GM21381 (cell line): ENCODE measurements around the gene VIT.

ENCODE experiments used
- ATAC-seq: cut with Tn5 transposase; IDR thresholded peaks from one replicate; pipeline ENCODE4 v1.9.1; 2021; ENCODE audit warnings: mild to moderate bottlenecking, moderate library complexity; ENCODE audit not compliant: unreplicated experiment

VIT gene

DNA sequence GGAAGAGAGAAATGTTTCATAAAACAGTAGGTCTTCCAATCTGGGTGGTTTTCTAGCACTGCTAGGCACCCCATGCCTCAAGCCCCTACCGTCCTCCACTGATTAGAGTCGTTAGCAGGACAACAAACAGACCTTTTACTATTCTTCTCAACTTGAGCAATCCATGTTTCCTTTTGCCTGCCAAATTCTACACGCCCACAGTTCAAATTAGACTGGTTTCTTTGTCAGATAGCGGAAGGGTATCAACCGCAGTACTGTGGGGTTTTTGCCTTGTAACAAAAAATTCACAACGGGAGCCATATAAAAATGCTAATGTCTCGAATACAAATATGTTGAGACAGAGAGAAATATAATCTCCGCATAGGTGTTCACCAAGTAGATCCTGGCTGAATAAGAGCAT is 59.9 kb downstream of the VIT start:
- no peak for ATAC-seq

DNA sequence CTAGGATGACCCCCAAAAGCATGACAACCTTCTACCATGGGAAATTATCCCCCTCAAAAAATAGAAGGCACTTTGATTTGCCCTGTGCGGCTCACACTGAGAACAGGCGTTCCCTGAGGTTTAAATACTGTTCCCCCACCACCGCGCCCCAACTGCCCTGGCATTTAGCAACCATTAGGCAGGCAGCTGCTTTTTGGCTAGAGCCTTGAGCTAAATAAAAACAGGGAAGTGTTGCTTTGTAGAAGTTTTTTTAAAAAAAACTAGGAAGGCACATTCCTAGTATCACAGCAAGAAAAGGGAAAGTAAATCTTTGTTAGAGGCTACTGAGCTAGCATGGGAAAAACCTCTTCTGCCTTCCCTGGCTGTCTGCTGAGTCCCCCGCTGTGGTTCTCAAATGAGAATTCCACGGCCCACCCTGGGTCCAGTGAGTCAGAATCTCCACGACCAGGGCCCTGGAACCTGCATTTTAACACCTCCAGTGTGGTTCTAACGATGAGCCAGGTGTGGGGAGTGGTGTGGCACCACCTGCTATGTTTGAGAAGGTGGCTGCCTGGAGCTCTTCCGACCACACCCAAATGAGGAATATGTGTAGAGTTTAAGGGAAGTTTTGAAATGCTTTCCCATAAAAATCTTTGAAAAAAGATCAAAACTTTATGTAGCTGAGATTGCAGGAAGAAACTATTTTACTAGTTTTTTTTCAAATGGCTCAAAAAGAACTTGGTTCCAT is 66.4 kb downstream of the VIT start:
- ATAC-seq = no peak

DNA sequence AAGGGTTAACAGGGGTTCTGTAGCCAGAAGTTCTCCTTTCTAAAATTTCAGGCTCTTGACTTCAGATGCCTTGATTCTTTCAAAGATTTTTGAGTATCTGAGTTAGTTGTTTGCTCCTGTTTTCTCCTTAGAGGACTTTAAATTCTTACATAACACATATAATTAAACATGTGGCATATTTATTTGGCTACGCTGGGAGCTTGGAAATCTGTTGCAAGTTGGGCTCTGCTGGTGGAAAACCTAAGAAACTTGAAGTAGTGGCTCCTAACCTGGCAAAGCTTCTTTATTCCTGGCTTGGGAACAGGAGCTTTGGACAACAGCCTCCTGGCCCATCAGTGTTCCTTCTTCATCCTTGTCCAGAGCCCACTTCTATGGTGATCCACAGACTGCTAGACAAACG is 72.6 kb downstream of the VIT start:
- no peak for ATAC-seq

DNA sequence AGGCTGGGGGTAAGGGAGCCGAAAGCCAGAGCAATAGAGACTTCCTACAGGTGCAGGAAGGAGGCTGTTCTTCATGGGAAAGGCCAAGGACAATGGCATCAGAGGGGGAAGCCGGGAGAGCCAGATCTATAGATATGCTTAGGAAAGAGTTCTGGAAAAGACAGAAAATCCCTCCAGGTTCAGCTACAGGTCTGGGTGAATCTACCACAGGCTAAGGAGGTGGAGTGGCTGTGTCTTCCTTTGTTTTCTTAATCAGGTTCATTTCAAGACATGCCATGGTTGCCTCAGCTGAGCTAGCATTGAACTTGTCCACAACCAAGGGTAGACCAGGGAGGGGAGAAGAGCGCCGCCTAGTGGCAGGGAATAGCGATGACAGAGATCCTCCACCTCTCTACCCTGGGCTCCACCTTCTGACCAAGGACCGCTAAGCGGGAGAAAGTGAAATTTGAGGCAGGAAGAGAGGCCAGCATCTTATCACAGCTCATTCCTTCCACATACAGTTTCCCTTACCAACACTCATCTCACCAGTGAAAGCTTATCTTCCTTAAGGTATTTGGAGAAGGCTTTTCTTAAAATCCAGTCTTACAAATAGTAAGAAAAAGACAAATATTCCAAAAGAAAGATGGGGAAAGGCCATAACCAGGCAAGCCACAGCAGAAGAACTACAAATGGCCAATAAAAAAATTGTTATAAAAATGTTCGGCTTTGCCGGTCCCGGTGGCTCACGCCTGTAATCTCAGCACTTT is 74.2 kb downstream of the VIT start:
- ATAC-seq = peak; percentile 63

DNA sequence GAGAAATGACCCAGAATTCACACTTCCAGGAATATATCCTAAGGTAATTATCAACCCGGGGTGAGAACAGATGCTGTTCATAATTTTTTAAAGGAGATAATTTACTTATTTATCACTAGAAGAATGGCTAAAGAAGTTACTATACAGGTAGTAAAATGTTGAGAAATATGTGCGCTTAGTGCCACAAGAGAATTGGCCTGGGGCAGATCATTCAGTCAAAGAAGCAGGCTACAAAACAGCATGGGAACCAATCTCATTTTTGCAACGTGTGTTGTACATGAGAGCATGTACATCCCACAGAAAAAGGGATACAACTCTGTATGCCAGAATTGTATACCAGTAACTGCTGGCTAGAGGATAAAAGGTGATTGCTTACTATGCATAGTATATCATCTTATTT is 75.2 kb downstream of the VIT start:
- no peak for ATAC-seq

DNA sequence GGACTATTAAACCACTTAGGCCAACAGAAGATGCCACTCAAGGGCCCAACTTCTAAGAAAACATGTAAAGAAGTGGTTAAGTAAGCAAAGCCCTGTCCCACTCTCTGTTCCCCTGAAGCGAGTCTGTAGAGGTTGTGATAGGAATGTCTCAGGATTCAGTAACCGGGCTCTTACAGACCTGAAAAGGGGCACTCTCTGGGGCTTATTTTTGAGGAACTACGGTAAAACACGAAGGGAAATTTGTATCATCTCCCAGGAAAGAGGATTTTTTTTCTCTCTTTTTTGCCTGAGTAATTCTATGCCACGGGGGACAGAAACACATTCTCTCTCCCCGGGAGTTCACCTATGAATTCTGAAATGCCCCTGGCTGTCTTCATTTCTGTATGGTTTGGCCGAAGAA is 77.4 kb downstream of the VIT start:
- no peak for ATAC-seq

DNA sequence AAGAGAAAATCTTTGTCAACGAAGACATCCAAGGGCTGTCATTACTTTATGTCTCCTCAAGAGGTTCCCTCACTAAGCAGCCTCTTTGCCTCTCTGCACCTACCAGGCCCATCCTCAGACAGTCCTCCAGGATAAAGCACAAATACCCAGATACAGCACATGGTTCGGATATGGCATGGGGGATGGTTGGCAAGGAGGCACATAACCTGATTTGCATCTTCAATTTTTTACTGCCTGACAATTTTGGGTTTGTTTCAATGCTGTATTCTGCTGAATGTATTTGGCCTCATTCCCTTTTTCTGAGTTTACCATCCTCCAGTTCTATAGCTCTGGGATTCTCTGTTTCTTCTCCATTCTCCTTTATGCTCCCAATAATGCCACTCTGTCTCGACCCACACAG is 78.8 kb downstream of the VIT start:
- ATAC-seq = no peak

- no peak for ATAC-seq
These were observed 79.3 kb downstream of the VIT start for GRCh38 chr2:36775806-36776205.

DNA sequence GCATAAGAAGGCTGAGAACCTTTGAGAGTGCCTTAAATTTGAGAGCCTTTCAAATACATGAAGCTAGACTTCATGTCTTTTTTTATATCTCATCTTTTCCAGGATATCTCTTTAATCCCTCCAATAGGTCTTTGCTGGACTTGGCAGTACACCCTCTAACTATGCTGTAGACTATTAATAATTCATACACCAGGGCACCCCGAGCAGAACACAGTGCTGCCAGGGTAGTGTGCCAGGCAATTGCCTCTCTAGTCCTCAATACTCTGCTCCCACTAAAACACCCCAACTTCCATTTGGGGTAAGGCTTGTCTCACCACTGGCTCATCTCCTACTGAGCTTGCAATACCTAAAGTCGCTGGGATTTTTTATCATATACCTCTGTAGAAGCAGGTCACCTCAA is 80.8 kb downstream of the VIT start:
- ATAC-seq = no peak

- no peak for ATAC-seq
These were observed 81.3 kb downstream of the VIT start for GRCh38 chr2:36777788-36778187.

- ATAC-seq = no peak
These were observed 83.0 kb downstream of the VIT start for GRCh38 chr2:36779462-36779861.

DNA sequence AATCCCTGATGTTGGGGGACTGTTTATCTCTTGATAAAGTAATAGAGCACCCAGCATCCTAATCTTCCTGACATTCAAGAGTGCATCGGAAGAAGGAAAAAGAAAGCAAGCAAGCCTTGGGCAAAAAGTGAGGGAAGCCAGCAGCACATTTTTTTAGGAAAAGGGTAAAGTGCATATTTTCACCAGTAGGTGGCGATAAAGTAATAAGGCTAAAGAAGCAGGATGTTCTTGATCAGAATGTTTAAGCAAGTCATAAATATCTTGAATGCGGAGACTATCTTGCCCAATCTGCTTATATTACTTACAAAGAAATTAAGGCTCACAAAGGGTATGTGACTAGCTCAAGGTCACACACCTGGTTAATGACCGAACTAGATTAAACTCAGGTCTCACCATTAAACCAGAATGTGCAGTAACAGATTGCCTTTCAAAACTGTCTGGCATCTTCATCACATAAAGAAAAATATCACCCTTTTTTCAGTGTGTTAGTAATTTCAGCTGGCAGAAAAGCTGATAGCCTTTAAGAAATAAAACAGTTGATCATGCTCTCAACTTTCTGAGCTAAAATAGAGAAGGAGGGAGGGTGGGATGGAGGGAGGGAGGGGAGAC is 83.8 kb downstream of the VIT start:
- peak; percentile 62 for ATAC-seq

GRCh38 chr2:36781907-36782720 is 85.6 kb downstream of the VIT start:
- no peak for ATAC-seq

GRCh38 chr2:36783246-36783645 is 86.7 kb downstream of the VIT start:
- ATAC-seq = no peak

DNA sequence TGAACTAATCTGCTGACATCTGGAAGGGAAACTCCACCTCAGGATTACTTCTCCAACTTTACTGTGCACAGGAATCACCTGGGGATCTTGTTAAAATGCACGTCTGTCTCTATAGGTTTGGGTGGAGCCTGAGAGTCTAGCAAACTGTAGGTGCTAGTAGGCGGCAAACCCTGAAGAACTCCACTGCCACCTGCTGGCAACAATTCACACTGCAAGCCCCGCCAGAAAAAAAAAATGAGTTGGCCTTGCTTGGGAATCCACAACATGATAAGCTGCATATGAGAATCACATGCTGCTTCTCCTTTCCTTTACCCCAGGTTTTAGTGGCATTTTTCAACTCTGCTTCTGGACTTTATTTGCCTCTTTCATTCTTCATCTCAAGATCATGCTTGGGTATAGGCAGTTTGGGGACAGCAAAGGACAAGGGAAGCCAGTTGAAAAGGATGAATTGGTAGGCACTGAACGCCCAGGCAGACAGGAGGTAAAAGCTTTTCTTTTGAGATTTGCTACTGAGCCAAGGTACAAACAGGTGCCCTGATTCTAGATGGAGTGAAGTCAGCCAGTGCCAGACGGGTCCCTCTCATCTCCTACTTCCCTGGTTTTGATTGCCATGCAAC is 88.8 kb downstream of the VIT start:
- ATAC-seq = no peak

- no peak for ATAC-seq
These were observed 92.8 kb downstream of the VIT start for GRCh38 chr2:36789181-36789804.

- no peak for ATAC-seq
These were observed 96.4 kb downstream of the VIT start for GRCh38 chr2:36792951-36793350.

- ATAC-seq = no peak
These were observed 101.0 kb downstream of the VIT start for GRCh38 chr2:36797324-36798070.

DNA sequence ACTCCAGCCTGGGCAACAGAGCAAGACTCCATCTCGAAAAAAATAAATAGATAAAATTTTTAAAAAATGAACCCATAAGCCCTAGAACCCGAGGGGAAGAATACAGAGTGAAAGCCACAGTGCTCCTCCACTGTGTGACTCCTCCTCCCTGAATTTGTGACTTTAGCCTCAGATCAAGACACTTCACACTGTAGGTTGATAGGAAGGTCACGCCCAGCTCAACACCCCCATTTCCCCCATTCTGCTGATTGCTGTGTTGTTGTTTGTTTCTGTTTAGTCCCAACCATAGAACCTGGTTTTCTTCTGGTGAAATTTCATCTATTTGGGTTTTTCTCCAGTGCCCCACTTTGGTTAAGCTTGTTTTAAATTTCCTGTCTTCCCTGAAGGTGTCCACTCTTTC is 102.2 kb downstream of the VIT start:
- no peak for ATAC-seq

DNA sequence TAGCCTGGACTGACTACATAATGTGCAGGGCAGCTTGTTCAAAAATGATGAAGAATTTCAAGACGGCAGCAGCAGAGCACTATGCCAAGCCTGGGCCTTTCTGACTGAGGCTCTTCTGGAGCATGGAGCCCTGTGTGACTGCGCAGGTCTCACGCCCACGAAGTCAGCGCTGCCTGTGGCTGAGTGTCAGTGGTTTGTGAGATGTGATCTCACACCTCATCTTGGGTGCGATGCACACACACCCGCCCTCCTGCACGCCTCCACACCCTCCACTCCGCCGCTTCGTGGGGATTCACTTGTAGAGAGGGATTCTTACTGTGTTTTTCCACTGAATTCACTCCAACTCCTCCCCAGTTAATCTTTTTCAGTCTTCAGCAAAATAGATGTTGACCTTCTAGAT is 103.9 kb downstream of the VIT start:
- no peak for ATAC-seq
